HG03520 (cell line): ENCODE data around the gene HYLS1.

Source experiments
- ATAC-seq: cut with Tn5 transposase; IDR thresholded peaks from one replicate; pipeline ENCODE4 v1.9.1; 2021; ENCODE audit warnings: mild to moderate bottlenecking, moderate library complexity; ENCODE audit not compliant: unreplicated experiment

HYLS1 gene

GRCh38 chr11:125932301-125932700, 44.8 kb downstream of the HYLS1 start:
- ATAC-seq: no peak

GRCh38 chr11:125933030-125933813, 45.8 kb downstream of the HYLS1 start:
- no peak for ATAC-seq

DNA sequence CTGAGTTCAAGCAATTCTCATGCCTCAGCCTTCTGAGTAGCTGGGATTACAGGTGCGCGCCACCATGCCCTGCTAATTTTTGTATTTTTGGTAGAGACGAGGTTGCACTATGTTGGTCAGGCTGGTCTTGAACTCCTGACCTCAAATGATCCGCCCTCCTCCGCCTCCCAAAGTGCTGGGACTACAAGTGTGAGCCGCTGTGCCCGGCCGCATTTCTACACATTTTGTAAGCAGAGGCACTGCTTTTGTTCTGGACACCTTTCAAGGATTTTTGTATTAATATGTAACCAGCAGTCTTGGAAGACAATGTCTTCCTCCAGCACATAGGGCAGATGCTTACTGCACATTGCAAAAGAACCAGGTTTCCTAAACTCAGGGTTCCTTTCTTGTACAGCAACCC, 47.0 kb downstream of the HYLS1 start:
- ATAC-seq: no peak

- no peak for ATAC-seq
Observed at GRCh38 chr11:125935056-125935455, 47.6 kb downstream of the HYLS1 start.

GRCh38 chr11:125935618-125936199, 48.2 kb downstream of the HYLS1 start:
- ATAC-seq: no peak

DNA sequence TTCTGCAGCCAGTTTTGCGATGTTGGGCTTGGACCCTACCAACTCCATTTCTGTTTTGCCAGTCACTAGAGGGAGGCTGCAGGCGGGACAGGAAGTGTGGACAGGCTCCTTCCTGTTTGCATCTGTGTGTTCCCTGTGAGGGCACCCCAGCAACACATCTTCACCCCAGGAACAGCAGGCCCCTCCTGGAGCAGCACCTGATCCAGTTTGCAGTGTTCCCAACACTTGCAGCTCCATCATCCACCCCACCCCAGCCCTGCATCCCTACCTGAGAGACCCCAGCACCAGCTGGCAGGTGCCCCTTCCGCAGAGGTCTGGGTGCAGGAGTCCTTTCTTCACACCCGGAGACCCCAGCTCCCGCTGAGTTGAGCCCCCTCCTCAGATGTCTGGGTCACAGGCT, 51.0 kb downstream of the HYLS1 start:
- ATAC-seq: no peak

GRCh38 chr11:125939081-125939521, 51.6 kb downstream of the HYLS1 start:
- ATAC-seq: no peak

GRCh38 chr11:125940145-125940544, 52.7 kb downstream of the HYLS1 start:
- ATAC-seq: no peak

GRCh38 chr11:125941267-125941618, 53.8 kb downstream of the HYLS1 start:
- ATAC-seq: no peak

DNA sequence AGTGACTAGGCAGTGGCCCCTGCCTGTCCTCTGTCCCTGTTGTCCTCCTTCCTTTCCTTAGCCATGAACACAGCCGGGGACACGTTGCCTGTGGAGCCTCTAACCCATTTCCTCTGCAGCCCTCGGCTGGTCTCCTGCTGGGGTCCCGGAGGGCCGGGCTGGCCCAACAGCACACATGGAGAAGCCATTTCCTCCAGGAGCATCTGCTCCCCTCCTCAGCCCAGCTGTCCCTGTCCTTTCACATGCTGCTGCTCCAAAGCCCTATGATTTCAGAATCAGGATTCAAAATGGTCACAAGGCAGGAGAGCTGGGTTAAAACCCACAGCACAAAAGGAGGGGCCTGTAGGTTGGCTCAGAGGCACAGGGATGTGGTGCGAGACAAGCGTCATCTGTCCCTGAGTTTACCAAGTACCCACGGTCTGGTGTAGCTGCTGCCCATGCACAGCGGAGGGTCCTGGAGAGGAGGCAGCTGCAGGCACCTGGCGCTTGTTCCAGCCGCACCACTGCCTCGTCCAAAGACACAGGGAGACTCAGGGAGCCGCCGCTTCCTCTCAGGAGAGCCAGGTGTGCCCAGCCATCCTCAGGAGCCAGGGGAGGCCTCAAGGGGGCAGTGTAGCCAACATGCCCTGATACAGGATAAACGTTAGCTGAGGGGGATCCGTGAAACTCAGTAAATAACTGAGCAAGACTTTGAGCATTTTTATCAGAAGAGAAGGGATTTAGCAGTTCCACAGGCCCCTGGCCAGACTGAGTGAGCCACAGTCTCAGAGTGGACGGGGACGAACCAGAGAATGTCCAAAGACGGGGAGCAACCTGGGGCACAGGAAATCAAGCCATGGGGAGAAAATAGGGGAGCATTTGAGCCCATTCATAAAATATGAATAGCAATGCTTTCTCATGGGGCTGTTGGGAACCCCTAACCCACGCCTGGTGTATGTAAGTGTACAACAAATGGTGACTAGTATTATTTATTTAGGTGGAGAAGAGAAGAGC, 54.4 kb downstream of the HYLS1 start:
- ATAC-seq: no peak

- ATAC-seq: no peak
Observed at GRCh38 chr11:125942771-125943428, 55.4 kb downstream of the HYLS1 start.

DNA sequence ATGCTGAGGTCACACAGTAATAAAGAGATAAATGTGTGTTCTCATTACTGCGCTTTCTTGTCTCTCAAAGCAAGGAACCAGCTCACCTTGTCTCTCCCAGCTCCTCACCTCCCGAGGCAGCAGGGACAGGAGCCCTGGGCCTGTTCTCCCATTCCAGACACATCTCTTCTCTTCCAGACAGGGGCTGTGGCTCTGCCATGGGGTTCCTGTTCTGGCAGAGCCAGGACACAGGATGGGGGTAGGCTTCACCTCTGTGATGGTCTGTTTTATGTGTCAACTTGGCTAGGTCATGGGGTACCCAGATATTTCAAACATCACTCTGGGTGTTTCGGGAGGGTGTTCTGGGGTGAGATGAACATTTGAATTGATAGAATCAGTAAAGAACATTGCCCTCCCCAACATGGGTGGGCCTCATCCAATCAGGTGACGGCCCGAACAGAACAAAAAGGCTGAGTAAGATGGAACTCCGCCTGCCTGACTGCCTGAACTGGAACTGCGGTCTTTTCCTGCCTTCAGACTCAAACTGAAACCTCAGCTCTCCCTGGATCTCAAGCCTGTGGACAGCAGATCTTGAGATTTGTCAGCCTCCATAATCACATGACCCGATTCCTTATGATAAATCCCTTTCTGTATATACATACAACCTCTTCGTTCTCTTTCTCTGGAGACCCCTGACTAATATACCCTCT, 56.3 kb downstream of the HYLS1 start:
- ATAC-seq: no peak

DNA sequence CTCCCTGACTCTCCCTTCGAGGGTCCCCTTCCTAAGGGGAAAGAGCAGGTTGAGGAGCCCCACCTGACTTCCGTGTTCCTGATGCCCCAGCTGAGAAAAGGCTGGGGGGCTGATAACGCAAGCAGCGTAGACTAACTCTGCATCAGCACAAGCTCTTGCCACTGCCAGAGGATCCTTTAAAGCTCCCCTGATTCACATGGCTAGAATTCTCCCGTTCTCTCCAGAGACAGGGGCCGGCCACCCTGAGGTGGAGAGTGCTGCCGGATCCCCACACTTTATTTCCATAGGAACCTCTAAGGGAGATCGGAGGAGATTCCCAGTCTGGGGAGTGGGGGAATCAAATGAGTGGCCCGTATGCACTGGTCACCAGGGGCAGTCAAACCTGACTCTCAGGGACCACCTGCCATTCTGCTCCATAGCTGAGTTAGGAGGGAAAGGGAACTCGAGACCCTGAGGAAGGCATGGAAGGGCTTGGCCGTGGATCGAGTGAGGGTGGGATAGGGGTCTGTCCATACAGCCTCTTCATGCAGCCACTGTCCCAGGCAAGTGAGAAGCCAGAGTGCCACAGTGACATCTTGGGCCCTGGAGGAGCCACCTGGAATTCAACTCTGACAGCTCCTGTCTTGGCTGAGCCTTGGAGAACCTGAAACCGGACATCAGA, 57.0 kb downstream of the HYLS1 start:
- no peak for ATAC-seq

DNA sequence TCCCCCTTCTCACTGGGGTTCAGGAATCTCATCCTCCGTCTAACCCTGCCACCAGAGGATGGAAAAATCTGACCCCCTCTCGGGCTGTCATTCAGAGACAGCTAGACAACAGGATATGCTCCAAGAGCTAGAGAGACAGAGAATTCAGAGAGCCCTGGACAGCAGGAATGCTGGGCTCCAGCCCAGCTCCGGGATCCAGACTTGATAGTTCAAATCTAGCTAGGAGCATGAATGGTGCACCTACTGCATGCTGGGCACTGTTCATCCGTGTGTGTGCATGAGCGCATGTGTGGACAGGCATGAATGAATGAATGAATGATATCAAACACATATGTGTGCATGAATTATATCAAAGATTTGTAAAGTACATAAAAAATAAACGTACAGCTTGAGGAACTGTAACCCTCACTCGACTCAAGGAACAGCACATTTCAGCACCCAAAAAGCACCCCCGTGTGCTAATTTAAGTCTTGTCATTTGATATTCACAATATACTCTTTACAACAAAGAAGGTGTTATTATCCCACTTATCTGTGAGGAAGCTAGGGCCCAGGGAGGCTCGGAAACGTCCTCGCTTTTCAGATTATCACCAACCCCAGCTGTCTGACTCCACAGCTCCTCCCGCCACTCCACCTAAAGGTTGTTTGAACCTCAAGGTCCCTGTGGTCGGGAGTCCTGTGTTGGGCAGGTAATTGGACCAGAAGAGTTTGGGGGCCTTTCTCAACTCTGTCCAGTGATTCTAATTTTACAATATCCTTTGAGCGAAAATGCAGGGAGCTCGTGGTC, 57.7 kb downstream of the HYLS1 start:
- ATAC-seq: no peak

DNA sequence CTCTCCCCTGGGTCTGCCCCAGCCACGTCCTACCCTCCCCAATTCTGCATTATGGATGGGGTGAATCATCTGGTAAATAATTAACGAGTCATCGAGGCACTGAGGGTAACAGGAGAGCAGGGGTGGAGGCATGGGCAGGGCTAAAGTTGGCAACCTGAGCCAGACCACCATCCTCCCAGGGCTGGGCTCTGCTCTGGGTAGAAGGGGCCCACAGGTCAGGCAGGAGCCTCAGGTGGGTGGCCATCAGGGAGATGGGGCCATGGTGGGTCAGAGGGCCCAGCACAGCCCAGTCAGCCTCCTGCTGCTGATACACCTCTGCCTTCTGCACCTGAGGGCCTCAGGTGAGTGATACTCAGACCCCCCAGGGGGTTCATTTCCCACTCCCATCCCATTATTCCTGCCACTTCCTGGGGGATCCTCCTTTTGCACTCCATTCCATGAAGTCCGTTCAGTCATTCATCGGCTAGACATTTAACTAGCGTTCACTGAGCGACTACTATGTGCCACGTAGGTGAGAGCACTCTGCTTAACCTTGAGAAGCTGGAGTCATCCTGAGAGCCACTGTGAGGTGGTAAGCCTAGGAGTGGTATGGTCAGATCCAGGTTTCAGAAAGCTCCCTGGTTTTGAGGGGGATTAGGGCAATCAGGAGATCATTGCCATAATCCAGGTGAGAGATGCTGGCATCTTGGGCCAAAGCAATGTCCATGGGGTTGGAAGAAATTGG, 58.5 kb downstream of the HYLS1 start, which contains the start of gene VSIG10L2:
VSIG10L2 (plus strand) TSS at position 248 of the 724 bp plus-strand sequence; CDS start at position 260, 12 bp downstream.
- ATAC-seq: no peak

GRCh38 chr11:125946712-125947418, 59.4 kb downstream of the HYLS1 start:
- ATAC-seq: no peak

- no peak for ATAC-seq
Observed at GRCh38 chr11:125947419-125948277, 60.2 kb downstream of the HYLS1 start.
